ENCODE measurements around the gene RTKN.
A peak's percentile ranks its signal among the peaks of the same experiment; 100 is the strongest.

Gene RTKN

GRCh38 chr2:74481961-74482800 is 40.4 kb upstream of the RTKN start:
- H3K27me3 ChIP-seq (ENCODE audit: control insufficient read depth in 3 of 3, insufficient read depth in 3 of 3, low read depth in 1 of 3, low read length in 3 of 3) = no peaks in the 10 kb centered on the region

GRCh38 chr2:74481431-74481830 is 39.7 kb upstream of the RTKN start:
- H2BK15ac ChIP-seq (ENCODE audit: low read length) = no peak overlapping the region
- no peak overlapping the region for H2BK12ac ChIP-seq (ENCODE audit: low read length)
- peaks cover 12% of the 10 kb centered on the region for H3K79me1 ChIP-seq (ENCODE audit: low read depth, low read length)
- H3K4ac ChIP-seq (ENCODE audit: low read length) = no peak overlapping the region
- H3K36me3 ChIP-seq (replicated peaks in 1 of 2; ENCODE audit: control insufficient read depth in 2 of 2, insufficient read depth in 2 of 2, low read length in 2 of 2) = peaks cover 14 to 42% of the 10 kb centered on the region in 2 donors
- H4K8ac ChIP-seq (ENCODE audit: low read depth, low read length) = no peak overlapping the region
- H3K27ac ChIP-seq (replicated peaks; ENCODE audit: low read length) = no peak overlapping the region
- H2BK5ac ChIP-seq (ENCODE audit: low read length) = no peak overlapping the region
- no peaks in the 10 kb centered on the region for H3K27me3 ChIP-seq (ENCODE audit: control insufficient read depth in 3 of 3, insufficient read depth in 3 of 3, low read depth in 1 of 3, low read length in 3 of 3)
- H3K4me2 ChIP-seq (ENCODE audit: insufficient read depth, low read length, poor library complexity, severe bottlenecking) = peak overlapping the region; percentile 98
- H4K91ac ChIP-seq (ENCODE audit: low read depth, low read length, poor library complexity) = no peak overlapping the region
- H3K9me3 ChIP-seq (replicated peaks in 1 of 2; ENCODE audit: control insufficient read depth in 2 of 2, insufficient read depth in 1 of 2, low read depth in 1 of 2, low read length in 2 of 2) = no peaks in the 10 kb centered on the region
- peak overlapping the region; percentile 98 for H3K23ac ChIP-seq (ENCODE audit: low read depth, low read length, poor library complexity)
- peak overlapping the region; percentile 91 for H2AK5ac ChIP-seq (ENCODE audit: low read depth, low read length)
- H3K4me1 ChIP-seq (ENCODE audit: control insufficient read depth in 2 of 2, insufficient read depth in 1 of 2, low read depth in 1 of 2, low read length in 2 of 2) = peaks cover 9 to 14% of the 10 kb centered on the region in 2 donors
- H3K14ac ChIP-seq (ENCODE audit: low read length) = no peak overlapping the region
- H2AFZ ChIP-seq (ENCODE audit: low read length) = no peak overlapping the region
- no peak overlapping the region for H2BK120ac ChIP-seq (ENCODE audit: low read depth, low read length)
- peak overlapping the region; percentile 99 for H3K9ac ChIP-seq (ENCODE audit: low read depth, low read length, poor library complexity)
- H3K4me3 ChIP-seq (ENCODE audit: low read length in 2 of 2) = peak overlapping the region; percentile 81 to 85
- no peak overlapping the region for H3K18ac ChIP-seq (ENCODE audit: low read length)
- WGBS, 2 donors (ENCODE audit: extremely low coverage in 2 of 2, insufficient read length in 2 of 2, insufficient replicate concordance in 1 of 2) = no CpG with 5 or more reads among the region's 3 CpGs
- no peak for DNase-seq (ENCODE audit: low spot score)

More at GRCh38 chr2:74481961-74482800, 40.4 kb upstream of the RTKN start:
- Histone ChIP-seq H3K4me3 (ENCODE audit: low read length in 2 of 2) (peak overlapping the region; percentile 81 to 85), H2BK120ac (ENCODE audit: low read depth, low read length) (peak overlapping the region; percentile 67), H3K9ac (ENCODE audit: low read depth, low read length, poor library complexity) (peak overlapping the region; percentile 99), H3K79me1 (ENCODE audit: low read depth, low read length) (peaks cover 12% of the 10 kb centered on the region), H4K8ac (ENCODE audit: low read depth, low read length) (peak overlapping the region; percentile 78), H2BK5ac (ENCODE audit: low read length) (peak overlapping the region; percentile 88), H2AFZ (ENCODE audit: low read length) (peak overlapping the region; percentile 93), H3K9me3 (replicated peaks in 1 of 2; ENCODE audit: control insufficient read depth in 2 of 2, insufficient read depth in 1 of 2, low read depth in 1 of 2, low read length in 2 of 2) (no peaks in the 10 kb centered on the region), H2AK5ac (ENCODE audit: low read depth, low read length) (peak overlapping the region; percentile 91), H3K4me1 (ENCODE audit: control insufficient read depth in 2 of 2, insufficient read depth in 1 of 2, low read depth in 1 of 2, low read length in 2 of 2) (peaks cover 9 to 14% of the 10 kb centered on the region in 2 donors), H3K27ac (replicated peaks; ENCODE audit: low read length) (peak overlapping the region; percentile 75), H3K36me3 (replicated peaks in 1 of 2; ENCODE audit: control insufficient read depth in 2 of 2, insufficient read depth in 2 of 2, low read length in 2 of 2) (peaks cover 12 to 39% of the 10 kb centered on the region in 2 donors), H3K18ac (ENCODE audit: low read length) (peak overlapping the region; percentile 99), H3K23ac (ENCODE audit: low read depth, low read length, poor library complexity) (peak overlapping the region; percentile 98), H3K4me2 (ENCODE audit: insufficient read depth, low read length, poor library complexity, severe bottlenecking) (peak overlapping the region; percentile 98), H3K14ac (ENCODE audit: low read length) (peak overlapping the region; percentile 100), H2BK12ac (ENCODE audit: low read length) (no peak overlapping the region), H4K91ac (ENCODE audit: low read depth, low read length, poor library complexity) (no peak overlapping the region), H2BK15ac (ENCODE audit: low read length) (peak overlapping the region; percentile 99), H3K4ac (ENCODE audit: low read length) (peak overlapping the region; percentile 3)
- DNase-seq (ENCODE audit: low spot score) = no peak
- WGBS, 2 donors (ENCODE audit: extremely low coverage in 2 of 2, insufficient read length in 2 of 2, insufficient replicate concordance in 1 of 2) = no CpG with 5 or more reads among the region's 80 CpGs

GRCh38 chr2:74474899-74475298 is 33.2 kb upstream of the RTKN start:
- H3K4ac ChIP-seq (ENCODE audit: low read length) = no peak overlapping the region
- no peak overlapping the region for H3K14ac ChIP-seq (ENCODE audit: low read length)
- H3K27ac ChIP-seq (replicated peaks; ENCODE audit: low read length) = no peak overlapping the region
- H2BK12ac ChIP-seq (ENCODE audit: low read length) = no peak overlapping the region
- H2BK120ac ChIP-seq (ENCODE audit: low read depth, low read length) = no peak overlapping the region
- no peak overlapping the region for H3K18ac ChIP-seq (ENCODE audit: low read length)
- H3K4me1 ChIP-seq (ENCODE audit: control insufficient read depth in 2 of 2, insufficient read depth in 1 of 2, low read depth in 1 of 2, low read length in 2 of 2) = peaks cover 6 to 11% of the 10 kb centered on the region in 2 donors
- H3K9ac ChIP-seq (ENCODE audit: low read depth, low read length, poor library complexity) = no peak overlapping the region
- no peak overlapping the region for H3K23ac ChIP-seq (ENCODE audit: low read depth, low read length, poor library complexity)
- H3K4me2 ChIP-seq (ENCODE audit: insufficient read depth, low read length, poor library complexity, severe bottlenecking) = no peak overlapping the region
- H3K9me3 ChIP-seq (replicated peaks in 1 of 2; ENCODE audit: control insufficient read depth in 2 of 2, insufficient read depth in 1 of 2, low read depth in 1 of 2, low read length in 2 of 2) = no peaks in the 10 kb centered on the region
- H2BK5ac ChIP-seq (ENCODE audit: low read length) = no peak overlapping the region
- WGBS, 2 donors (ENCODE audit: extremely low coverage in 2 of 2, insufficient read length in 2 of 2, insufficient replicate concordance in 1 of 2) = no CpG with 5 or more reads among the region's 5 CpGs
- H4K91ac ChIP-seq (ENCODE audit: low read depth, low read length, poor library complexity) = no peak overlapping the region
- no peaks in the 10 kb centered on the region for H3K27me3 ChIP-seq (ENCODE audit: control insufficient read depth in 3 of 3, insufficient read depth in 3 of 3, low read depth in 1 of 3, low read length in 3 of 3)
- no peak overlapping the region for H2AFZ ChIP-seq (ENCODE audit: low read length)
- H3K4me3 ChIP-seq (ENCODE audit: low read length in 2 of 2) = no peak overlapping the region
- H2BK15ac ChIP-seq (ENCODE audit: low read length) = no peak overlapping the region
- DNase-seq (ENCODE audit: low spot score) = no peak
- H2AK5ac ChIP-seq (ENCODE audit: low read depth, low read length) = no peak overlapping the region
- H3K79me1 ChIP-seq (ENCODE audit: low read depth, low read length) = no peaks in the 10 kb centered on the region
- no peak overlapping the region for H4K8ac ChIP-seq (ENCODE audit: low read depth, low read length)
- H3K36me3 ChIP-seq (replicated peaks in 1 of 2; ENCODE audit: control insufficient read depth in 2 of 2, insufficient read depth in 2 of 2, low read length in 2 of 2) = peaks cover 24 to 53% of the 10 kb centered on the region in 2 donors

DNA sequence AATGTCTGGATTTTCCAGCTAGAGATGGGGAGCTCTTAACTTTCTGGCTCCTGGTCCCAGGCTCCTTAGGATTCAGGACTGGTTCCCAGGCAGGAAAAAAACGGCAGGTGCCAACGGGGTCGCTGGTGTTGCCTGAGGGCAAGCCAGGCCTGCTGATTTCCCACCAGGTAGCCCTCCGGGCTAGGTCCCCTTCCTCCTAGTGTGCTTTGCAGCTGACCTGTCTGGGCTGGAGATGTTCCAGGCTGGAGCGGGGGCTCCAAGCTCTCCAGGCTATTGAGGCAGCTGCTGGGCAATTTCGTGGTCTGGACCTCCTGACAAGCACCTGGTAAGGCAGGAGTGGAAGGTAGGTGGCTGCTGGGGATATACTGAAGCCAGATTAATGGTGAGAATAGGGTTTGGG is 32.7 kb upstream of the RTKN start:
- Histone ChIP-seq H3K18ac (ENCODE audit: low read length) (no peak overlapping the region), H3K4ac (ENCODE audit: low read length) (no peak overlapping the region), H2BK15ac (ENCODE audit: low read length) (no peak overlapping the region), H3K27ac (replicated peaks; ENCODE audit: low read length) (no peak overlapping the region), H2BK12ac (ENCODE audit: low read length) (no peak overlapping the region), H3K36me3 (replicated peaks in 1 of 2; ENCODE audit: control insufficient read depth in 2 of 2, insufficient read depth in 2 of 2, low read length in 2 of 2) (peaks cover 24 to 49% of the 10 kb centered on the region in 2 donors), H3K9ac (ENCODE audit: low read depth, low read length, poor library complexity) (no peak overlapping the region), H3K9me3 (replicated peaks in 1 of 2; ENCODE audit: control insufficient read depth in 2 of 2, insufficient read depth in 1 of 2, low read depth in 1 of 2, low read length in 2 of 2) (no peaks in the 10 kb centered on the region), H2AFZ (ENCODE audit: low read length) (no peak overlapping the region), H3K23ac (ENCODE audit: low read depth, low read length, poor library complexity) (no peak overlapping the region), H4K91ac (ENCODE audit: low read depth, low read length, poor library complexity) (no peak overlapping the region), H3K4me3 (ENCODE audit: low read length in 2 of 2) (no peak overlapping the region), H3K14ac (ENCODE audit: low read length) (no peak overlapping the region), H3K27me3 (ENCODE audit: control insufficient read depth in 3 of 3, insufficient read depth in 3 of 3, low read depth in 1 of 3, low read length in 3 of 3) (no peaks in the 10 kb centered on the region), H3K79me1 (ENCODE audit: low read depth, low read length) (no peaks in the 10 kb centered on the region), H2AK5ac (ENCODE audit: low read depth, low read length) (no peak overlapping the region), H3K4me1 (ENCODE audit: control insufficient read depth in 2 of 2, insufficient read depth in 1 of 2, low read depth in 1 of 2, low read length in 2 of 2) (peaks cover 6 to 11% of the 10 kb centered on the region in 2 donors), H2BK120ac (ENCODE audit: low read depth, low read length) (no peak overlapping the region), H2BK5ac (ENCODE audit: low read length) (no peak overlapping the region), H3K4me2 (ENCODE audit: insufficient read depth, low read length, poor library complexity, severe bottlenecking) (no peak overlapping the region), H4K8ac (ENCODE audit: low read depth, low read length) (no peak overlapping the region)
- DNase-seq (ENCODE audit: low spot score) = no peak
- no CpG with 5 or more reads among the region's 6 CpGs for WGBS, 2 donors (ENCODE audit: extremely low coverage in 2 of 2, insufficient read length in 2 of 2, insufficient replicate concordance in 1 of 2)

All from neuronal stem cell (in vitro differentiated cells).